ENCODE measurements around the gene MYO1E.

DNA sequence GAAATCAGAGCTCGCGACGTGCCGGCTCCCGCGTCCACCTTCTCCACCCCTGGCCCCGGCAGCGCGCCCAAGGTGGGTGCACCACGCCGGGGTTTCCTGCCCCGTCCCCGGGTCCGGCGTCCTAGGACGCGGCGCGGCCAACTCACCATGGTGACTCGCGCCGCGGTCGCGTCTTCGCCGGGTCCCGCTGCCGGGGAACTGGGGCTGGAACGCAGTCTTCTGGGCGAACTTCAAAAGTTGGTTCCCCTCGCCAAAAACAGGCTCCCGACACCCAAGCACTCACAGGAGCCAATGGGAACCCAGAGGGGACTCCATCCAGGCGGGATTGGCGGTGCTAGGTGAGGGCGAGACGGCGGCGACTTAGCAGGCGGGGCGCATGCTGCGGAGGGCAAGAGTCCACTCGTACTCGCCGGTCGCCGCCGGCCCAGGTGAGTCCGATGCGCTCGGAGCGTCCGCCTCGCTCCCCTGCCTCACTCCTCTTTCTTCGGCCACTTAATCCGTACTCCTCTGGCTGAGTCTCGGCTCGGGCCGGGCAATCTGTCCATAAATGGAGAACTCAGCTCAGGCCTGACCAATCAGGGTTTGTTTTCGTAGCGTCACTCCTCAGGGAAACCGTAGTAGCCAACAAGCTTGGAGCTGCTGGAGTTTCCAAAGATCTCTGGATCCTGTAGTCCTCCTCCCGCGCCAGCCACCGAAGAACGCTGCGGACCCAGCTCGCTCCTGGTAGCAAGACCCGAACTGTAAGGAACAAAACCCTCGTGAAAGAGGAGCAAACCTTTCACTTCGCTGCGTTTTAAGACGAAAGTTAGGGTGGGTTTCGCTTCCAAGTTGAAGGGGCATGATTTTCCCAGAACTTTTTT, at the start of gene MYO1E:
- TF ChIP-seq, protein P1, sequence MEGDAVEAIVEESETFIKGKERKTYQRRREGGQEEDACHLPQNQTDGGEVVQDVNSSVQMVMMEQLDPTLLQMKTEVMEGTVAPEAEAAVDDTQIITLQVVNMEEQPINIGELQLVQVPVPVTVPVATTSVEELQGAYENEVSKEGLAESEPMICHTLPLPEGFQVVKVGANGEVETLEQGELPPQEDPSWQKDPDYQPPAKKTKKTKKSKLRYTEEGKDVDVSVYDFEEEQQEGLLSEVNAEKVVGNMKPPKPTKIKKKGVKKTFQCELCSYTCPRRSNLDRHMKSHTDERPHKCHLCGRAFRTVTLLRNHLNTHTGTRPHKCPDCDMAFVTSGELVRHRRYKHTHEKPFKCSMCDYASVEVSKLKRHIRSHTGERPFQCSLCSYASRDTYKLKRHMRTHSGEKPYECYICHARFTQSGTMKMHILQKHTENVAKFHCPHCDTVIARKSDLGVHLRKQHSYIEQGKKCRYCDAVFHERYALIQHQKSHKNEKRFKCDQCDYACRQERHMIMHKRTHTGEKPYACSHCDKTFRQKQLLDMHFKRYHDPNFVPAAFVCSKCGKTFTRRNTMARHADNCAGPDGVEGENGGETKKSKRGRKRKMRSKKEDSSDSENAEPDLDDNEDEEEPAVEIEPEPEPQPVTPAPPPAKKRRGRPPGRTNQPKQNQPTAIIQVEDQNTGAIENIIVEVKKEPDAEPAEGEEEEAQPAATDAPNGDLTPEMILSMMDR (IDR thresholded peaks at IDR 0.05 in 8 of 11, conservative IDR thresholded peaks at IDR 0.05 in 3 of 11) = no peak
- TF ChIP-seq POLR2AphosphoS5 (IDR thresholded peaks at IDR 0.05) = peak; percentile 87 to 93 (median 90)

Data from spleen (tissue), 7 donors.